Fibroblast of skin of left biceps (primary cell): ENCODE data around the gene SPI1.

Experiments used
- DNase-seq, 2 experiments: peaks; one replicate each; pipeline ENCODE4 v3.0.0-alpha.2; 2013; ENCODE audit warnings: low read depth in 2 of 2

Gene SPI1

GRCh38 chr11:47406896-47407745, 28.8 kb upstream of the SPI1 start:
- DNase-seq: no peak

GRCh38 chr11:47403571-47403970, 25.2 kb upstream of the SPI1 start:
- DNase-seq: no peak

GRCh38 chr11:47403135-47403534, 24.8 kb upstream of the SPI1 start:
- DNase-seq: no peak

- DNase-seq: no peak
Observed at GRCh38 chr11:47400768-47401279, 22.5 kb upstream of the SPI1 start.

- DNase-seq: no peak
Observed at GRCh38 chr11:47399860-47400767, 21.8 kb upstream of the SPI1 start.

- no peak for DNase-seq
Observed at GRCh38 chr11:47398551-47398950, 20.2 kb upstream of the SPI1 start.

GRCh38 chr11:47398011-47398410, 19.7 kb upstream of the SPI1 start:
- DNase-seq: no peak

- DNase-seq: no peak
Observed at GRCh38 chr11:47396049-47396320, 17.6 kb upstream of the SPI1 start.

GRCh38 chr11:47395223-47396048, 17.1 kb upstream of the SPI1 start:
- no peak for DNase-seq

- no peak for DNase-seq
Observed at GRCh38 chr11:47394322-47395222, 16.2 kb upstream of the SPI1 start.

- no peak for DNase-seq
Observed at GRCh38 chr11:47394050-47394321, 15.6 kb upstream of the SPI1 start.

- DNase-seq: no peak
Observed at GRCh38 chr11:47393163-47394049, 15.1 kb upstream of the SPI1 start.

- DNase-seq: no peak
Observed at GRCh38 chr11:47392546-47393162, 14.3 kb upstream of the SPI1 start.

GRCh38 chr11:47391711-47392432, 13.5 kb upstream of the SPI1 start:
- no peak for DNase-seq

- no peak for DNase-seq
Observed at GRCh38 chr11:47391077-47391583, 12.8 kb upstream of the SPI1 start.

- DNase-seq: no peak
Observed at GRCh38 chr11:47390422-47390760, 12.0 kb upstream of the SPI1 start.

GRCh38 chr11:47389577-47390421, 11.5 kb upstream of the SPI1 start:
- no peak for DNase-seq
